HK-2 (cell line): ENCODE data around the gene RPS6KC1.
"Not testable (repeated sequence)": the region's sequence is repeated elsewhere in the genome, so short reads cannot be mapped to it uniquely, and the experiment has no call there.

Experiments
- DNase-seq: peaks from one replicate; pipeline ENCODE4 v3.0.0-alpha.2; 2018; ENCODE audit not compliant: unreplicated experiment

RPS6KC1 gene

GRCh38 chr1:213154056-213154685, 103.1 kb downstream of the RPS6KC1 start:
- no peak for DNase-seq

GRCh38 chr1:213159376-213159775, 108.3 kb downstream of the RPS6KC1 start:
- DNase-seq, result no peak

- not testable (repeated sequence) for DNase-seq
Measured at GRCh38 chr1:213160442-213160841, 109.4 kb downstream of the RPS6KC1 start.

GRCh38 chr1:213162338-213162737, 111.3 kb downstream of the RPS6KC1 start:
- no peak for DNase-seq

- DNase-seq, result no peak
Measured at GRCh38 chr1:213162862-213163261, 111.8 kb downstream of the RPS6KC1 start.

- no peak for DNase-seq
Measured at GRCh38 chr1:213163278-213163711, 112.3 kb downstream of the RPS6KC1 start.

- DNase-seq, result no peak
Measured at GRCh38 chr1:213164561-213164960, 113.5 kb downstream of the RPS6KC1 start.

- no peak for DNase-seq
Measured at GRCh38 chr1:213166852-213167251, 115.8 kb downstream of the RPS6KC1 start.

GRCh38 chr1:213171711-213172110, 120.7 kb downstream of the RPS6KC1 start:
- no peak for DNase-seq

GRCh38 chr1:213176341-213176740, 125.3 kb downstream of the RPS6KC1 start:
- no peak for DNase-seq

GRCh38 chr1:213179784-213180183, 128.7 kb downstream of the RPS6KC1 start:
- no peak for DNase-seq

- no peak for DNase-seq
Measured at GRCh38 chr1:213180833-213181232, 129.8 kb downstream of the RPS6KC1 start.

GRCh38 chr1:213183036-213183672, 132.1 kb downstream of the RPS6KC1 start:
- no peak for DNase-seq

- no peak for DNase-seq
Measured at GRCh38 chr1:213186168-213186567, 135.1 kb downstream of the RPS6KC1 start.

GRCh38 chr1:213192026-213192425, 141.0 kb downstream of the RPS6KC1 start:
- no peak for DNase-seq

- no peak for DNase-seq
Measured at GRCh38 chr1:213194383-213194782, 143.3 kb downstream of the RPS6KC1 start.

GRCh38 chr1:213194855-213195254, 143.8 kb downstream of the RPS6KC1 start:
- no peak for DNase-seq

GRCh38 chr1:213196328-213197054, 145.4 kb downstream of the RPS6KC1 start:
- DNase-seq, result not testable (repeated sequence)

- no peak for DNase-seq
Measured at GRCh38 chr1:213200630-213201029, 149.6 kb downstream of the RPS6KC1 start.

- DNase-seq, result no peak
Measured at GRCh38 chr1:213201380-213202155, 150.5 kb downstream of the RPS6KC1 start.

- DNase-seq, result no peak
Measured at GRCh38 chr1:213211201-213211600, 160.2 kb downstream of the RPS6KC1 start.

GRCh38 chr1:213219076-213219475, 168.0 kb downstream of the RPS6KC1 start:
- not testable (repeated sequence) for DNase-seq
